SK-N-MC (cell line): ENCODE measurements around the gene PAN3.

Experiments used
- EZH2 ChIP-seq: fragments of 200-600 bp; sonication (generic); IDR thresholded peaks from one replicate; pipeline ENCODE4 v1.6.1; 2017; ENCODE audit warnings: antibody characterized with exemption
- POLR2AphosphoS5 ChIP-seq: IDR thresholded peaks from 2 replicates; pipeline ENCODE4 v1.6.1; 2012; ENCODE audit warnings: mild to moderate bottlenecking, low read depth, low read length, borderline replicate concordance

- TF ChIP-seq EZH2 = no peak
- no peak for TF ChIP-seq POLR2AphosphoS5
Observed at GRCh38 chr13:28314879-28315278, 176.5 kb downstream of the PAN3 start.
